BE2C (cell line): Measurements from ENCODE around the gene GRK2.
A peak's percentile ranks its signal among the peaks of the same experiment; 100 is the strongest.

Source experiments
- DNase-seq: peaks from one replicate; pipeline ENCODE4 v3.0.0-alpha.2; 2020
- H3K27me3 ChIP-seq: fragments of 250-450 bp; sonication (Bioruptor Pico); 2 replicates; pipeline ENCODE4 v1.5.1; 2020; ENCODE audit warnings: mild to moderate bottlenecking
- H3K36me3 ChIP-seq: fragments of 250-450 bp; sonication (Bioruptor Pico); 2 replicates; pipeline ENCODE4 v1.5.1; 2020; ENCODE audit warnings: mild to moderate bottlenecking
- H3K4me1 ChIP-seq: fragments of 250-450 bp; sonication (Bioruptor Pico); 2 replicates; pipeline ENCODE4 v1.5.1; 2020
- H3K4me3 ChIP-seq: 2 replicates; pipeline ENCODE4 v1.5.1; 2011; ENCODE audit warnings: low read depth, low read length
- H3K9me3 ChIP-seq: fragments of 250-450 bp; sonication (Bioruptor Pico); 2 replicates; pipeline ENCODE4 v1.5.1; 2020
- CTCF ChIP-seq: IDR thresholded peaks from 2 replicates; pipeline ENCODE4 v1.5.1; 2012; ENCODE audit warnings: mild to moderate bottlenecking, low read depth, low read length

GRK2 gene

GRCh38 chr11:67281552-67282150 is 15.4 kb downstream of the GRK2 start:
- Histone ChIP-seq H3K4me3 (no peak overlapping the region), H3K4me1 (peaks cover 12% of the 10 kb centered on the region), H3K27me3 (no peaks in the 10 kb centered on the region), H3K36me3 (peaks cover 76% of the 10 kb centered on the region), H3K9me3 (no peaks in the 10 kb centered on the region)
- no peak for TF ChIP-seq CTCF
- peak; percentile 10 for DNase-seq

GRCh38 chr11:67282155-67282875 is 16.0 kb downstream of the GRK2 start:
- H3K36me3 ChIP-seq = peaks cover 79% of the 10 kb centered on the region
- TF ChIP-seq CTCF = no peak
- no peaks in the 10 kb centered on the region for H3K27me3 ChIP-seq
- peaks cover 8% of the 10 kb centered on the region for H3K4me1 ChIP-seq
- no peaks in the 10 kb centered on the region for H3K9me3 ChIP-seq
- peak; percentile 5 for DNase-seq
- no peak overlapping the region for H3K4me3 ChIP-seq

GRCh38 chr11:67282876-67283371 is 16.7 kb downstream of the GRK2 start:
- DNase-seq = no peak
- Histone ChIP-seq H3K4me1 (peaks cover 8% of the 10 kb centered on the region), H3K9me3 (no peaks in the 10 kb centered on the region), H3K27me3 (no peaks in the 10 kb centered on the region), H3K4me3 (no peak overlapping the region), H3K36me3 (peaks cover 79% of the 10 kb centered on the region)
- TF ChIP-seq CTCF = no peak

- peaks cover 78% of the 10 kb centered on the region for H3K36me3 ChIP-seq
- DNase-seq = no peak
Measured at GRCh38 chr11:67283481-67283963, 17.2 kb downstream of the GRK2 start.

GRCh38 chr11:67284811-67285540 is 18.7 kb downstream of the GRK2 start:
- Histone ChIP-seq H3K4me1 (peaks cover 10% of the 10 kb centered on the region), H3K9me3 (no peaks in the 10 kb centered on the region), H3K4me3 (no peak overlapping the region), H3K36me3 (peaks cover 64% of the 10 kb centered on the region), H3K27me3 (no peaks in the 10 kb centered on the region)
- no peak for DNase-seq
- no peak for TF ChIP-seq CTCF

More at GRCh38 chr11:67283481-67283963, 17.2 kb downstream of the GRK2 start:
- H3K9me3 ChIP-seq = no peaks in the 10 kb centered on the region
- TF ChIP-seq CTCF = no peak
- no peak overlapping the region for H3K4me3 ChIP-seq
- peaks cover 10% of the 10 kb centered on the region for H3K4me1 ChIP-seq
- no peaks in the 10 kb centered on the region for H3K27me3 ChIP-seq
